CD4-positive, alpha-beta memory T cell (primary cell): ENCODE data around the gene ZDHHC19. TPM values are rescaled to one million over a fixed set of nuclear protein-coding genes. Genes with fewer than 3 reads are reported as not detected.
"Not testable (repeated sequence)": the region's sequence is repeated elsewhere in the genome, so short reads cannot be mapped to it uniquely, and the experiment has no call there.

Experiments used
- CTCF ChIA-PET: fragments of 350-600 bp; sonication (Branson Sonifier 250); formaldehyde crosslinking; loops from one replicate; lab custom pipeline; 2021; ENCODE audit warnings: inconsistent platforms; ENCODE audit not compliant: partially characterized antibody; lab: Charles Lee
- POLR2A ChIA-PET: fragments of 350-600 bp; sonication (Branson Sonifier 250); formaldehyde crosslinking; loops from one replicate; lab custom pipeline; 2021; ENCODE audit not compliant: partially characterized antibody; lab: Charles Lee
- DNase-seq, 5 donors: peaks; one replicate each; pipeline versions ENCODE4 v3.0.0 to v3.0.0-alpha.2; 2020 to 2022; ENCODE audit warnings: mixed read lengths in 1 of 5
- H3K27ac ChIP-seq: one replicate; pipeline ENCODE4 v1.7.0; 2013; ENCODE audit warnings: low read depth, low read length
- H3K27me3 ChIP-seq: 2 replicates; pipeline ENCODE4 v1.7.0; 2013; ENCODE audit warnings: mild to moderate bottlenecking, low read length, moderate library complexity; ENCODE audit not compliant: insufficient read depth
- H3K36me3 ChIP-seq: 2 replicates; pipeline ENCODE4 v1.7.0; 2013; ENCODE audit warnings: mild to moderate bottlenecking, low read length, moderate library complexity; ENCODE audit not compliant: insufficient read depth
- H3K4me1 ChIP-seq: 2 replicates; pipeline ENCODE4 v1.7.0; 2013; ENCODE audit warnings: mild to moderate bottlenecking, low read length, moderate library complexity; ENCODE audit not compliant: insufficient read depth
- H3K4me3 ChIP-seq, 2 donors: one replicate each; pipeline ENCODE4 v1.7.0; 2013; ENCODE audit warnings: low read length in 2 of 2, mild to moderate bottlenecking in 1 of 2
- H3K9me3 ChIP-seq, 2 donors: one replicate each; pipeline ENCODE4 v1.7.0; 2013; ENCODE audit warnings: low read length in 2 of 2, control low read depth in 1 of 2; ENCODE audit not compliant: control insufficient read depth in 1 of 2
- H3K27ac Mint-ChIP-seq, 7 donors: one replicate each; pipeline ENCODE4 v1.8.0; 2020 to 2021; ENCODE audit warnings: mixed read lengths in 7 of 7, mild to moderate bottlenecking in 6 of 7, inconsistent platforms in 3 of 7, moderate library complexity in 3 of 7
- H3K27me3 Mint-ChIP-seq, 2 donors: one replicate each; pipeline ENCODE4 v1.8.0; 2020 to 2021; ENCODE audit warnings: mixed read lengths in 2 of 2
- H3K36me3 Mint-ChIP-seq, 2 donors: one replicate each; pipeline ENCODE4 v1.8.0; 2020 to 2021; ENCODE audit warnings: mixed read lengths in 2 of 2, inconsistent platforms in 1 of 2, mild to moderate bottlenecking in 1 of 2
- H3K4me1 Mint-ChIP-seq, 4 donors: one replicate each; pipeline ENCODE4 v1.8.0; 2020 to 2021; ENCODE audit warnings: mixed read lengths in 4 of 4, mild to moderate bottlenecking in 1 of 4
- H3K4me3 Mint-ChIP-seq, 8 donors: one replicate each; pipeline ENCODE4 v1.8.0; 2020 to 2021; ENCODE audit warnings: mixed read lengths in 8 of 8, mild to moderate bottlenecking in 7 of 8, moderate library complexity in 6 of 8, inconsistent platforms in 3 of 8
- H3K9me3 Mint-ChIP-seq, 8 donors: one replicate each; pipeline ENCODE4 v1.8.0; 2020 to 2021; ENCODE audit warnings: mixed read lengths in 8 of 8, mild to moderate bottlenecking in 5 of 8, inconsistent platforms in 3 of 8, moderate library complexity in 1 of 8
- intact Hi-C: fragments of 100-400 bp; cut with micrococcal nuclease; formaldehyde crosslinking; loops from one replicate; pipeline ENCODE4 v1.15.1; 2023
- polyA plus RNA-seq, 2 donors: library from polyadenylated mRNA; unstranded; fragments of 300-500 nt; fragmentation: Illumina TruSeq; gene quantifications; one replicate each; pipeline ENCODE4 v1.2.3, GENCODE V29; 2021
- total RNA-seq, 2 experiments: library from RNA; stranded (reverse); gene quantifications; one replicate each; pipeline ENCODE4 v1.2.3, GENCODE V29; 2021

Gene ZDHHC19
- total and polyA plus RNA-seq, 4 experiments from 2014 or later: not detected

GRCh38 chr3:196244166-196244565 is 33.0 kb upstream of the ZDHHC19 start:
- H3K4me1 ChIP-seq, H3K27me3 ChIP-seq, H3K27me3 Mint-ChIP-seq, H3K4me1 Mint-ChIP-seq, H3K9me3 ChIP-seq, H3K4me3 Mint-ChIP-seq, intact Hi-C loops, DNase-seq, POLR2A ChIA-PET, H3K27ac ChIP-seq, H3K27ac Mint-ChIP-seq, CTCF ChIA-PET, H3K9me3 Mint-ChIP-seq, H3K4me3 ChIP-seq: not testable (repeated sequence)
- H3K36me3 ChIP-seq: peaks cover 43% of the 10 kb centered on the region
- peaks cover 45 to 58% of the 10 kb centered on the region in 2 donors for H3K36me3 Mint-ChIP-seq

DNA sequence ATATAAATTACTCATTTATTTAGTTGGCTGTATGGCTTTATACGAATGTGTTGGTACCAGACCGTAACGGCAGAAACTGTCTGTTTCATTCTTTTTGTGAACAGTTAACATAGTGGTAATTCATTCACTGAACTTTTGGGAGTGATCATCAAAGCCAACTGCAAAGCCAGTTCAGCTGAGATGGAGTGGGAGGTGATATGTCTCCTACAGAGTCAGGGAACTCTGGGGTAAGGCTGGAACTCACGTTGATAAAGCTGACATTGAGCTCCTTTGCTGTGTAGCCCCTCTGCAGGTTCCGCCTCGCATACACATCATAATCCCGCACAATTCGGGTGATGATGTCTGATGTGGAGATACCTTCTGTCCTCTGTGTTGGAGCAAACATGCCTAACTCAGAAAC is 30.5 kb upstream of the ZDHHC19 start:
- peaks cover 0 to 3% (median 0%) of the 10 kb centered on the region in 4 donors for H3K4me1 Mint-ChIP-seq
- no peak overlapping the region for H3K27ac Mint-ChIP-seq
- H3K9me3 Mint-ChIP-seq: no peaks in the 10 kb centered on the region
- Histone ChIP-seq H3K36me3 (peaks cover 46% of the 10 kb centered on the region), H3K4me3 (no peak overlapping the region), H3K9me3 (no peaks in the 10 kb centered on the region), H3K27ac (no peak overlapping the region), H3K4me1 (no peaks in the 10 kb centered on the region), H3K27me3 (no peaks in the 10 kb centered on the region)
- no peak overlapping the region for H3K4me3 Mint-ChIP-seq
- POLR2A ChIA-PET: no interaction called here
- H3K36me3 Mint-ChIP-seq: peaks cover 47 to 66% of the 10 kb centered on the region in 2 donors
- no peaks in the 10 kb centered on the region for H3K27me3 Mint-ChIP-seq
- DNase-seq: no peak
- CTCF ChIA-PET: interaction anchor here (1.5 to 2.3 kb wide), 3 partner anchors 11 to 281 kb away, joined by 6 to 10 read pairs (median 9); no protein-coding TSS in a partner anchor
- intact Hi-C loops: no loop called here

GRCh38 chr3:196240424-196240823 is 29.2 kb upstream of the ZDHHC19 start:
- no peaks in the 10 kb centered on the region for H3K9me3 ChIP-seq
- ChIA-PET CTCF (interaction anchor here (1.3 to 2.3 kb wide), 4 partner anchors 12 to 288 kb away, joined by 3 to 10 read pairs (median 8); no protein-coding TSS in a partner anchor), POLR2A (interaction anchor here (0.8 kb wide), 1 partner anchor 21 kb away, joined by 3 read pairs; no protein-coding TSS in a partner anchor)
- DNase-seq: no peak
- Mint-ChIP-seq H3K27me3 (no peaks in the 10 kb centered on the region), H3K9me3 (no peaks in the 10 kb centered on the region), H3K27ac (peak overlapping the region in 1 of 7 donors; percentile 68), H3K4me1 (peaks cover 0 to 3% (median under 1%) of the 10 kb centered on the region in 4 donors), H3K36me3 (peaks cover 39 to 63% of the 10 kb centered on the region in 2 donors), H3K4me3 (no peak overlapping the region)
- H3K36me3 ChIP-seq: peaks cover 34% of the 10 kb centered on the region
- no peaks in the 10 kb centered on the region for H3K4me1 ChIP-seq
- no peak overlapping the region for H3K4me3 ChIP-seq
- no peak overlapping the region for H3K27ac ChIP-seq
- intact Hi-C loops: no loop called here
- H3K27me3 ChIP-seq: no peaks in the 10 kb centered on the region

- no peaks in the 10 kb centered on the region for H3K4me1 ChIP-seq
- H3K27ac Mint-ChIP-seq: peak overlapping the region in 3 of 7 donors; percentile 17 to 49 (median 41)
- H3K36me3 Mint-ChIP-seq: peaks cover 39 to 60% of the 10 kb centered on the region in 2 donors
- intact Hi-C loops: no loop called here
- no peaks in the 10 kb centered on the region for H3K27me3 Mint-ChIP-seq
- H3K4me3 ChIP-seq: no peak overlapping the region
- H3K4me3 Mint-ChIP-seq: no peak overlapping the region
- no peaks in the 10 kb centered on the region for H3K27me3 ChIP-seq
- CTCF ChIA-PET: no interaction called here
- no peaks in the 10 kb centered on the region for H3K9me3 ChIP-seq
- DNase-seq: no peak
- H3K4me1 Mint-ChIP-seq: peaks cover 0 to 3% (median under 1%) of the 10 kb centered on the region in 4 donors
- POLR2A ChIA-PET: no interaction called here
- no peaks in the 10 kb centered on the region for H3K9me3 Mint-ChIP-seq
- peaks cover 34% of the 10 kb centered on the region for H3K36me3 ChIP-seq
- no peak overlapping the region for H3K27ac ChIP-seq
Measured at GRCh38 chr3:196238612-196239560, 27.7 kb upstream of the ZDHHC19 start.

DNA sequence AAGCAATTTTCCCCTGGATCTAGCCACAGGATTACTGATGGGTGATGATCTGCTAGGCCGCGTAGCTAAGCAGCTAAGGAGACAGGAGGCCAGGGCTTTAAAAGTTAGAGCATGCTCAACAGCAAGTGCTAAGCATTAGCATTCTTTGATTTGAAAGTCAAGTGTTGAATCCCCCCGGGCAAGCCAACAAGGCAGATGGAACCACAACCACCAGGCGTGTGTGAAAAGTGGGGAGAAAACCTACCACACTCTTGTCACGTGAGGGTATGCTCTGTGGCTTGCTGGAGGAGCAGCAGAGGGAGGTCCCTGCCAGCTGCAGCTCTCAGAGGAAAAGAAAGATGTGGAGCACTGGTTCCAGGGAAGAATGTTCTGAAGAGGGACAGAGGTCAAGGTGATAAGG is 26.0 kb upstream of the ZDHHC19 start:
- no peaks in the 10 kb centered on the region for H3K4me1 ChIP-seq
- H3K36me3 ChIP-seq: peaks cover 27% of the 10 kb centered on the region
- H3K4me3 ChIP-seq: no peak overlapping the region
- no peaks in the 10 kb centered on the region for H3K27me3 ChIP-seq
- Mint-ChIP-seq H3K9me3 (no peaks in the 10 kb centered on the region), H3K4me1 (peaks cover 0 to 3% (median under 1%) of the 10 kb centered on the region in 4 donors), H3K36me3 (peaks cover 32 to 53% of the 10 kb centered on the region in 2 donors), H3K27ac (peak overlapping the region in 4 of 7 donors; percentile 19 to 68 (median 48)), H3K4me3 (no peak overlapping the region), H3K27me3 (no peaks in the 10 kb centered on the region)
- H3K9me3 ChIP-seq: no peaks in the 10 kb centered on the region
- CTCF ChIA-PET: no interaction called here
- intact Hi-C loops: no loop called here
- no peak for DNase-seq
- POLR2A ChIA-PET: no interaction called here
- no peak overlapping the region for H3K27ac ChIP-seq

GRCh38 chr3:196236223-196236622 is 25.0 kb upstream of the ZDHHC19 start:
- Mint-ChIP-seq H3K27ac (peak overlapping the region in 2 of 7 donors; percentile 24 to 57), H3K4me1 (peaks cover 0 to 3% (median under 1%) of the 10 kb centered on the region in 4 donors), H3K4me3 (no peak overlapping the region), H3K9me3 (no peaks in the 10 kb centered on the region), H3K27me3 (no peaks in the 10 kb centered on the region), H3K36me3 (peaks cover 22 to 43% of the 10 kb centered on the region in 2 donors)
- Histone ChIP-seq H3K27ac (no peak overlapping the region), H3K9me3 (no peaks in the 10 kb centered on the region), H3K27me3 (no peaks in the 10 kb centered on the region), H3K4me3 (no peak overlapping the region), H3K36me3 (peaks cover 17% of the 10 kb centered on the region), H3K4me1 (no peaks in the 10 kb centered on the region)
- POLR2A ChIA-PET: interaction anchor here (0.6 kb wide), 1 partner anchor 161 kb away, joined by 3 read pairs; no protein-coding TSS in a partner anchor
- DNase-seq: no peak
- intact Hi-C loops: no loop called here
- CTCF ChIA-PET: no interaction called here

DNA sequence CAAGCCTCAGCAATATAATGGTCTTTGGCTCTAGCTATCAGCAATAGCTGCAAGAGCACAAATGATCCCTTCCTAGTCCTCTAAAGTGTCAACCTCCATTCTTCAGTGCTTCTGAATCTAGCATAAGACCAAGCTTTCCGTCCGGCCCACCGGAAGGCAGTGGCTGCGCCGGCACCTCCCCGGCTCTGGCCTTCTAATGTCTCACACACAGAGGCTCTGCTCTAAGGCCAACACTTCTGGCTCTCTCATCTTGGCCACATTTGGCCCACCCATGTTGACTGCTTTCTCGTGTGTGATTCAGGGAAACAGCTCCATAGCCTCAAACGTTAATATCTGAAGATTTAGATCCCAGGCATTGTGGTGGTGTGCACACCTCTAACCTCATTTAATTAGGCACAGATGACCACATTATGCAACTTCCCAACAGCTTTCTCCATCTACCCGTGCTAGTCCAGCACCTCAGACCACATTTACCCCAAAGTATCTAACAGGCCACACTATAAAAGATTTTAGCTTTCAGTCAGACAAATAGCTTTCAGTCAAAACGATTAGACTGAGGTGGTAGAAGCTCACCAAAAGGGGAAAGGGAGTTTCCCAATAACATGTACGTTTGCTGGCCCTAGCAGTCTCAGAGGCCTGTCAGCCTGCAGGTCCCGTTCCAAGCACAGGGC is 24.4 kb upstream of the ZDHHC19 start:
- no peaks in the 10 kb centered on the region for H3K9me3 ChIP-seq
- no peak for DNase-seq
- H3K4me3 Mint-ChIP-seq: no peak overlapping the region
- H3K4me1 Mint-ChIP-seq: peaks cover 0 to 3% (median under 1%) of the 10 kb centered on the region in 4 donors
- no peaks in the 10 kb centered on the region for H3K4me1 ChIP-seq
- no peaks in the 10 kb centered on the region for H3K27me3 Mint-ChIP-seq
- intact Hi-C loops: no loop called here
- no peaks in the 10 kb centered on the region for H3K27me3 ChIP-seq
- no peak overlapping the region for H3K27ac ChIP-seq
- ChIA-PET POLR2A (interaction anchor here (0.6 kb wide), 1 partner anchor 160 kb away, joined by 3 read pairs; no protein-coding TSS in a partner anchor), CTCF (interaction anchor here (1.0 kb wide), 1 partner anchor 293 kb away, joined by 3 read pairs; no protein-coding TSS in a partner anchor)
- peak overlapping the region in 5 of 7 donors; percentile 7 to 67 (median 26) for H3K27ac Mint-ChIP-seq
- no peak overlapping the region for H3K4me3 ChIP-seq
- H3K36me3 Mint-ChIP-seq: peaks cover 19 to 40% of the 10 kb centered on the region in 2 donors
- peaks cover 17% of the 10 kb centered on the region for H3K36me3 ChIP-seq
- no peaks in the 10 kb centered on the region for H3K9me3 Mint-ChIP-seq
